Activated CD4-positive, CD25-positive, alpha-beta regulatory T cell treated with anti-CD3 and anti-CD28 coated beads, Interleukin-2, amount 50 U/mL, for 24 hours (primary cell): ENCODE results near the gene NCF4.
A peak's percentile ranks its signal among the peaks of the same experiment; 100 is the strongest.

Source experiments
- ATAC-seq, 2 donors: fragments of 150-1000 bp; cut with Tn5 transposase; one replicate each; pipeline ENCODE4 v1.10.0; 2021; ENCODE audit warnings: mild to moderate bottlenecking in 1 of 2, moderate library complexity in 1 of 2

Gene NCF4

GRCh38 chr22:36865346-36865745 is 4.5 kb downstream of the NCF4 start:
- ATAC-seq = no peak

- ATAC-seq = no peak
Measured at GRCh38 chr22:36867695-36868094, 6.9 kb downstream of the NCF4 start.

GRCh38 chr22:36868546-36869181 is 7.9 kb downstream of the NCF4 start:
- no peak for ATAC-seq

- no peak for ATAC-seq
Measured at GRCh38 chr22:36870250-36870649, 9.4 kb downstream of the NCF4 start.

- ATAC-seq = no peak
Measured at GRCh38 chr22:36871669-36872081, 10.9 kb downstream of the NCF4 start.

- ATAC-seq = no peak
Measured at GRCh38 chr22:36872084-36872483, 11.3 kb downstream of the NCF4 start.

GRCh38 chr22:36872866-36873498 is 12.2 kb downstream of the NCF4 start:
- no peak for ATAC-seq

GRCh38 chr22:36873614-36874308 is 13.0 kb downstream of the NCF4 start:
- peak; percentile 87 to 88 for ATAC-seq

GRCh38 chr22:36874309-36874696 is 13.5 kb downstream of the NCF4 start:
- ATAC-seq = no peak

- ATAC-seq = no peak
Measured at GRCh38 chr22:36874736-36875135, 13.9 kb downstream of the NCF4 start.

- ATAC-seq = no peak
Measured at GRCh38 chr22:36875741-36876140, 14.9 kb downstream of the NCF4 start.

- ATAC-seq = no peak
Measured at GRCh38 chr22:36879775-36880174, 19.0 kb downstream of the NCF4 start.

- peak; percentile 58 to 69 for ATAC-seq
Measured at GRCh38 chr22:36881504-36882245, 20.9 kb downstream of the NCF4 start.

- peak; percentile 72 to 75 for ATAC-seq
Measured at GRCh38 chr22:36884349-36885158, 23.7 kb downstream of the NCF4 start.

GRCh38 chr22:36885474-36885873 is 24.7 kb downstream of the NCF4 start:
- no peak for ATAC-seq

GRCh38 chr22:36886016-36886415 is 25.2 kb downstream of the NCF4 start:
- no peak for ATAC-seq

GRCh38 chr22:36887162-36887561 is 26.4 kb downstream of the NCF4 start:
- ATAC-seq = peak; percentile 80 to 85

- ATAC-seq = no peak
Measured at GRCh38 chr22:36891646-36892045, 30.8 kb downstream of the NCF4 start.

GRCh38 chr22:36892292-36892691 is 31.5 kb downstream of the NCF4 start:
- no peak for ATAC-seq

- ATAC-seq = no peak
Measured at GRCh38 chr22:36893262-36893661, 32.5 kb downstream of the NCF4 start.

GRCh38 chr22:36894266-36894665 is 33.5 kb downstream of the NCF4 start:
- no peak for ATAC-seq

- ATAC-seq = no peak
Measured at GRCh38 chr22:36897611-36898010, 36.8 kb downstream of the NCF4 start.

GRCh38 chr22:36898690-36899089 is 37.9 kb downstream of the NCF4 start:
- no peak for ATAC-seq
